GM12865 (cell line): Measurements from ENCODE around the gene CNTNAP4.

Source experiments
- DNase-seq: peaks from one replicate; pipeline ENCODE4 v3.0.0; 2010; ENCODE audit warnings: low read depth
- H3K4me3 ChIP-seq: 2 replicates; pipeline ENCODE4 v1.5.1; 2011; ENCODE audit warnings: mild to moderate bottlenecking, low read depth, low read length, control low read depth
- CTCF ChIP-seq: IDR thresholded peaks from 2 replicates; pipeline ENCODE4 v1.5.1; 2011; ENCODE audit warnings: low read length, control low read depth, low read depth, inconsistent platforms; ENCODE audit not compliant: insufficient read depth; ENCODE audit errors: missing control alignments

The CNTNAP4 gene

GRCh38 chr16:76241755-76242154 is 35.4 kb upstream of the CNTNAP4 start:
- DNase-seq: no peak
- no peak overlapping the region for H3K4me3 ChIP-seq
- TF ChIP-seq CTCF: no peak

GRCh38 chr16:76243620-76244019 is 33.6 kb upstream of the CNTNAP4 start:
- no peak for TF ChIP-seq CTCF
- no peak for DNase-seq
- H3K4me3 ChIP-seq: no peak overlapping the region

- no peak for TF ChIP-seq CTCF
- H3K4me3 ChIP-seq: no peak overlapping the region
- no peak for DNase-seq
Measured at GRCh38 chr16:76246587-76246986, 30.6 kb upstream of the CNTNAP4 start.

GRCh38 chr16:76265434-76266045 is 11.7 kb upstream of the CNTNAP4 start:
- H3K4me3 ChIP-seq: no peak overlapping the region
- TF ChIP-seq CTCF: peak; percentile 67
- peak; percentile 54 for DNase-seq

- TF ChIP-seq CTCF: no peak
- H3K4me3 ChIP-seq: no peak overlapping the region
- peak; percentile 9 for DNase-seq
Measured at GRCh38 chr16:76268824-76269223, 8.4 kb upstream of the CNTNAP4 start.

GRCh38 chr16:76277460-76278030 is 344 bp downstream of the CNTNAP4 start:
- no peak for TF ChIP-seq CTCF
- H3K4me3 ChIP-seq: no peak overlapping the region
- no peak for DNase-seq

GRCh38 chr16:76278086-76278485 is 885 bp downstream of the CNTNAP4 start:
- TF ChIP-seq CTCF: no peak
- no peak for DNase-seq
- no peak overlapping the region for H3K4me3 ChIP-seq
